ENCODE measurements around the gene TPH1. TPM values are rescaled to one million over a fixed set of nuclear protein-coding genes. Genes with fewer than 3 reads are reported as not detected.
A peak's percentile ranks its signal among the peaks of the same experiment; 100 is the strongest.

Gene TPH1
- total RNA-seq (2011; cell fraction: chromatin; rRNA removed; ENCODE audit: low replicate concordance), result 0.05 and 0.74 TPM in 2 replicates
- 0.17 and 0.53 TPM in 2 replicates for total RNA-seq (2011; cell fraction: nucleolus; rRNA removed)
- 0.38 and 0.44 TPM in 2 replicates for total RNA-seq (2011; cell fraction: nucleoplasm; rRNA removed)
- 0.04 and 0.05 TPM in 2 replicates for total RNA-seq (2014; rRNA removed)
- 0.22 and 0.51 TPM in 2 replicates for total RNA-seq (2014; rRNA removed; fragmentation: Illumina TruSeq; extraction: Trizol)
- total RNA-seq (2015; rRNA removed; fragmentation: Illumina TruSeq; extraction: Trizol), result 0.23 and 0.29 TPM in 2 replicates
- 0.11 and 0.13 TPM in 2 replicates for total RNA-seq (2021)
- polyA plus RNA-seq (2011; rRNA removed), result 0.15 and 0.17 TPM in 2 replicates
- 0.03 and 0.04 TPM in 2 replicates for polyA plus RNA-seq (2011; cell fraction: cytosol; rRNA removed)
- polyA plus RNA-seq (2011; cell fraction: nucleus; rRNA removed), result 0.53 and 0.55 TPM in 2 replicates
- 0.09 and 0.17 TPM in 2 replicates for polyA plus RNA-seq (2012)
- polyA plus RNA-seq (2014; fragmentation: Illumina TruSeq; extraction: Trizol), result 0.19 and 0.22 TPM in 2 replicates
- polyA plus RNA-seq (2014; fragmentation: Nextera tagmentation; extraction: Ambion mirVana), result under 1 TPM; 0.04 to 0.17 TPM
- polyA plus RNA-seq (2014; rRNA removed), result 0.19 and 0.49 TPM in 2 replicates
- 0.27 and 0.60 TPM in 2 replicates for polyA minus RNA-seq (2011; rRNA and poly(A)+ RNA removed)
- not detected in 2 replicates for polyA minus RNA-seq (2011; cell fraction: cytosol; rRNA and poly(A)+ RNA removed)
- 0.27 and 0.56 TPM in 2 replicates for polyA minus RNA-seq (2011; cell fraction: nucleus; rRNA and poly(A)+ RNA removed)
- percentile 23 among the genes with signal in this experiment for Bru-seq, nascent RNA
- percentile 37 among the genes with signal in this experiment for BruChase-seq, experiment 1, labeled RNA remaining after a 2-hour chase
- BruChase-seq, experiment 2, labeled RNA remaining after a 6-hour chase, result percentile 35 among the genes with signal in this experiment
- long read RNA-seq, experiment 1, result 0 reads
- long read RNA-seq, experiment 2, result 0 reads
- long read RNA-seq, experiment 3, result 0 reads

DNA sequence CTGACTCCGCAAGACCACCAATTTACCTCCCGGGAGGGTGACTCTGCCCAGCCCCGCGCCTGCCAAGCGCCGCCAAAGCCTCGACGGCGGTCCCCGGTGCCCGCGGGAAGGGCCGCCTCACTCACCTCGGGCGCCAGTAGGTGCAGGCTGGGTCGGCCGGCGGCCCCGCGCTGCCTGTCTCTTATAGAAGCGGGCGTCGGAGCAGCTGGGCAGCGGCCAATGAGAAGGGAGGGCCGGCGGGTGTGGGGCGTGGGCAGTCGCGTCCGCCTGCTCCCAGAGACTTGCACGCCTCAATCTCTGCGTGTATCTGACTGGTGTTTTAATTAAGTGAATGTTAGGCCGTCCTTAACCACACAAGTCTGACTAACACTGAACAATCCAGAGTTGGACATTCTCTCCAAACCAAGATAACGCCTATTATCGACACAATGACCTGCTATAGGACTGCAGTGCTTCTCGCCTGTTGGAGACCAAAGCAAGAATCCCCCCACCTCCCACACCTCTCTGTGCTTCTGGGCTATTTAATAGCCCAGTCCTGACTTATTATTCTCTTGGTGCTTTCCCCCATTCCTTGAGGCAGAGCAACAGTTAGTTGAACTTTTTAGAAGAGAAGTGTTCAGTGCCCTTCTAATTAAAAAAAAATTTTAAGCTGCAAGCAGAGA is at the start of gene TPH1:
Gene TPH1 (minus strand): TSS at position 154 of the 662 bp plus-strand sequence. CDS start 5,507 bp downstream, outside the sequence.
- no peaks in the 10 kb centered on the region for H3K79me2 ChIP-seq (ENCODE audit: control insufficient read depth, insufficient read depth, low read length)
- H4K20me1 ChIP-seq (replicated peaks; ENCODE audit: control insufficient read depth, insufficient read depth, low read length), result peaks cover 5% of the 10 kb centered on the region; the same call in 1 of the 2 replicates
- POLR2A ChIA-PET, result no interaction called here
- CTCF ChIA-PET (ENCODE audit: low intra/inter-chr PET ratio), result no interaction called here
- BruUV-seq (replicated peaks), result no TSS peak
- no peaks in the 10 kb centered on the region for H3K36me3 ChIP-seq (ENCODE audit: control insufficient read depth, insufficient read depth, low read length)
- no peak within 1 kb of the TSS for H3K4me2 ChIP-seq (ENCODE audit: insufficient read depth, low read length)
- no peak for FAIRE-seq
- H3K4me3 ChIP-seq, result no peak within 1 kb of the TSS
- H3K9me3 ChIP-seq (replicated peaks; ENCODE audit: control insufficient read depth, insufficient read depth, low read depth, low read length), result no peaks in the 10 kb centered on the region
- H2AFZ ChIP-seq (ENCODE audit: low read depth, low read length), result no peak within 1 kb of the TSS
- H3K4me1 ChIP-seq (replicated peaks in 1 of 2; ENCODE audit: control insufficient read depth in 2 of 2, insufficient read depth in 2 of 2, low read length in 2 of 2), result peaks cover 0 to 5% of the 10 kb centered on the region in 2 experiments; a peak in 1 of 5 replicates
- in situ Hi-C loops (cut with MboI) (no loop called here), intact Hi-C loops (cut with micrococcal nuclease) (no loop called here)
- H3K9me1 ChIP-seq (ENCODE audit: control insufficient read depth, insufficient read depth, low read length), result no peaks in the 10 kb centered on the region
- H3K27me3 ChIP-seq (ENCODE audit: control insufficient read depth in 2 of 2, insufficient read depth in 2 of 2, low read length in 2 of 2), result peaks cover 26 to 28% of the 10 kb centered on the region in 2 experiments
- ATAC-seq, result peak; percentile 62
- DNase-seq (ENCODE audit: extremely low read depth in 1 of 4, low spot score in 3 of 4), result peak in 2 of 4 experiments; percentile 12 to 15
- TF ChIP-seq EGR1 (conservative IDR thresholded peaks at IDR 0.05) (0 out of 2 replicates have a peak, but pooled peaks have one; percentile 9), TAF7 (tag; IDR thresholded peaks at IDR 0.05) (no peak), DIDO1 (tag; IDR thresholded peaks at IDR 0.05; ENCODE audit: low read depth) (no peak), EWSR1 (IDR thresholded peaks at IDR 0.05; ENCODE audit: borderline replicate concordance, low read depth, partially characterized antibody) (no peak), FOSL1 (tag; conservative IDR thresholded peaks at IDR 0.05) (peak; percentile 44), SMAD2 (IDR thresholded peaks at IDR 0.05; ENCODE audit: low read depth, low read length) (no peak)
- 10% methylated on average over 32 of the region's 36 CpGs for WGBS (ENCODE audit: insufficient coverage, low coverage, missing lambda C conversion rate)
- no peak within 1 kb of the TSS for H3K9ac ChIP-seq (ENCODE audit: insufficient read depth in 1 of 2, low read depth in 2 of 2, low read length in 2 of 2)
- no peak within 1 kb of the TSS for H3K27ac ChIP-seq (ENCODE audit: extremely low read depth, low read depth, low read length)
